Hypothalamus (tissue), 51 donors: ENCODE measurements around the gene FBXL15.

Experiments
- DNase-seq, 51 donors: peaks; one replicate each; lab custom pipeline; 2025; lab: John Stamatoyannopoulos, UW

Gene FBXL15

GRCh38 chr10:102424145-102424544 is 3.5 kb downstream of the FBXL15 start:
- DNase-seq, result no peak

GRCh38 chr10:102424916-102425315 is 4.3 kb downstream of the FBXL15 start:
- DNase-seq, result no peak

DNA sequence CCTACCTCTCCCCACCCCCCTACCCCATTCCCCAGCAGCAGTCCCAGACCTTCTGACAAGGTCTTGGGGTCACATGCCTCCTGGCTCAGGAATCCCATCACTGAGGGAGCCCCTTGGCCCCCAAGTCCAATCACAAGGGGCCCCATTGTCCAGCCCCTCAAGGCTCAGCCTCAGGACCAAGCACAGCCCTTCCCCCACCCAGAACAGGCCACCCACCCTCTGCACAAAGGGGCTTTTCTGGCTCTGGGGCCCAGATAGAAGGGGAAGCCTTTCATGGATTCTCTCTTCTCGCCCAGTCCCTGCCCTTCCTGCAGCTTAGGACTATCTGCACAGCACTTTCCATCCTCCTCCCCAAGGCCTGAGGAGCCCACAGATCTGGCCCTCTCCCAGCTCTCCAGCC is 4.8 kb downstream of the FBXL15 start:
- DNase-seq, result no peak

GRCh38 chr10:102426803-102427287 is 6.2 kb downstream of the FBXL15 start:
- no peak for DNase-seq

GRCh38 chr10:102429468-102429867 is 8.8 kb downstream of the FBXL15 start:
- DNase-seq, result no peak

GRCh38 chr10:102431452-102432124 is 11.0 kb downstream of the FBXL15 start:
- no peak for DNase-seq

- DNase-seq, result peak; percentile 34 to 98 (median 92)
These were observed 11.7 kb downstream of the FBXL15 start, which contains the start of gene CUEDC2 for GRCh38 chr10:102432162-102432950. Gene CUEDC2, minus strand, starts transcription at chr10:102432574. Its CDS starts 7,386 bp downstream, at chr10:102425188.

DNA sequence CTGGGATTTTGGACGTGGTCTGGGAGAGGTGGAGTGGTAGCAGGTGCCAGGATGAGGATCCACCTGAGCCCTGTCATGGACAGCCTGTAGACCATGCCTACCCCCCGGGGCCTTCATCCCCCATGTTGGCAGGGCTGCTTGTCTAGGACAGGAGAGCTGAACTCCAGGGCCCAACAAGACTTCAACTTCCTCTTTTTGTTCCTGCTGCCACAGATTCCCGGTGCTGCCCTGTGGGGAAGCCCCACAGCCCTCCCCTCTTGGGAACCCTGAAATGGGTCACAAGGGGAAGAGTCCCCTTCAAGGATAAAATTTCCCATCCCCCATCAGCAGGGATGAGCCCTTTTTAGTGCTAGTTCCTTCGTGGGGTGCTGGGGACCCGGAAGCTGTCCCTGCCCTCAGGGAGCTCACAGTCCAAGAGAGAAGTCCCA is 13.0 kb downstream of the FBXL15 start:
- no peak for DNase-seq

DNA sequence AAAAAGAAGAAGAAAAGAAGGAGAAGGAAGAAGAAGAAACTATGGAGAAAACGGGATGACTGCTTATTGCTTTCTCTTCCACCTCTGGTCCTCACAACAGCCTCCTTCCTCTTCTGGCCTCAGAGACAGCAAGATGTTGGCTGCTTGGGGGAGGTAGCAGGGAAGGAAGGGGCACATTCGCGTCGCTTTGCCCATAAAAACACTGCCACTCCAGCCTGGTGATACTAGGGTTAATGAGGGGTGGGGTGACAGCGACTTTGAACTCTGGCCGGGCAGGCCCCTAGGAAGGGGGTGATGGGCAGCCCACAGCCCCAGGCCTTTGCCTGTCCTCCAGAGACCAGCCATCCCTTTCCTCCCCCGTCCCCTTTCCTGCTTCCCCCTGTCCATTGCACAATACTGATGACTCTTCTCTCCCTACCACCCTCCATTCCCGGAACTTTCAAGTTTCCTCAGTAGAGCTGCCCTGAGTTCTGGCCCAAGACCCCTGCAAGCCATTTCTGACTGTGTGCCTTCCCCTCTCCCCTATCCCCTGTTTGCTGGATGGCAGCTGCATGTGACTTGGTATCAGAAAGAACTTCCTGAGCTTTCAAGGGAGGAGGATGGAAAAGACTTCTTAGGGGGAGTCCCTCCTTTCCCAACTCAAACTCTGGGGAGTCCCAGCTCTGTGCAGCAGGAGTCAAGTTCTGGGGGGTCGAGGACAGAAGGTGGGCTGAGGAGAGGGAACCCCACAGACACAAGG is 13.9 kb downstream of the FBXL15 start:
- no peak for DNase-seq

DNA sequence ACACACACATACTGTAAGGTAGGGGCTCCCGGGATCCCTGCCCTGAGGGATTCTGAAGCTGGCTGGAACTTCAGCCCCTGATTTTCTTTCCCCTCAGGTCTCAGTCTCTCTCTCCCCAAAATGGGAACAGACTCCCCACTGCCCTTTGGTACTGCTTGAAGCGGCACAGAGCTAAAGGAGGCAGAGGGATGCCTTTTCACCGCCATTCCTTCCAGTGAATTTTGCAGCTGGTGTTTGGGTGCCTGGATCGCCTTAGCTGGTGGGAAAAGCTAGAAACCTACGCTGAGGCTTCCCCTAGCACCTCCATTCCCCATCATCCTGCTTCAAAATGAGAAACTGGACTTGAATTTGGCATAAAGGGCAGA is 14.5 kb downstream of the FBXL15 start:
- DNase-seq, result no peak

DNA sequence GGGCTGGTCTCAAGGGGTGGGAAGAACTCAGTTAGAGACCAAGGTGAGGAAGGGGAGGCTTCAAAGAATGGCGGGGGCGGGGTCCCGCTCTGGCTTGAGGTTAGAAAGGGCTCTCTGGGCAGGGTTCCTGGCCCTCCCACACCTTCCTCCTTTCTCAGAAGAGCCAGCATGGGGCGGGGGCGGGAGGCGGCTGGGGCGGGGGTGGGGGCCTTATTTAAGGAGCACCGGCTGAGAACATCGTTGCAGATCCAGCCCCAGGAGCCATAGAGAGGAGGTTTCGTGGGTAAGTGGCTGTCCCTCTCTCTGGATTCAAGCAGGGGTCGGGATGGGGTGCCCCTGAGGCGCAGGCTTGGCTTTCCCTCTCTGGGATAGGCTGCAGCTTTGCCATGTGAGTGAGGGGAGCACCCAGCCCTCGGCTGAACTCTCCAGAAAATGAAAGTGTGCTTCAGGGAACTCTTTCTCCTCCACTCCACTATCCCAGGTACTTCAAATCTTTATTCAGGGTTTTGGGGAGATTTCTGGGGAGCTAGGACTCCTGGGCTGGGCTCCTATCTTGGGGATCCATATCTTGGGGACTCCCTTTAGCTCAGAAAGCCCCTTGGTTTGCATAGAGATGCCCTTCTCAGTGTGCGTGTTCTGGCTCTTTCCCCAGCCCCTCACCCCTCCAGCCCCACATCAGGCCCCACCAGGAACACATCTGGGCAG is 15.0 kb downstream of the FBXL15 start:
- no peak for DNase-seq

DNA sequence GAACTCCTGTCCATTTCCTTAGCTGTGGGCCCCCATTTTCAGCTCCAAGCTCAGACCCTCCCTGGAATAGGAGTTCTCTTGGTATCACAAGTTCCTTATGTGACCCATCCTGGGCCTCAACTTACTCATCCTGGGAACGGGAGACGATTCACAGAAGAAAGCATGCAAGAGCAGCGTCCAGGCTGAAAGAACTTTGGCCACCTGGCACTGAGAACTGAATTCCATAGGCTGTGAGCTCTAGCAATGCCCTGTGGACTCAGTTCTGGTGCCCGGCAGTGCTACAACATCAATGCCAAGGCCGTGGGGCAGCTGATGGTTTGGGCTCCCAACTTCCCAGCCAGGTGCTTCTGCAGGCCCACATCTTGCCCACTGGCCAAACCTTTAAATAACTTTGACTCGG is 15.7 kb downstream of the FBXL15 start:
- no peak for DNase-seq

GRCh38 chr10:102437515-102437914 is 16.9 kb downstream of the FBXL15 start:
- DNase-seq, result no peak

DNA sequence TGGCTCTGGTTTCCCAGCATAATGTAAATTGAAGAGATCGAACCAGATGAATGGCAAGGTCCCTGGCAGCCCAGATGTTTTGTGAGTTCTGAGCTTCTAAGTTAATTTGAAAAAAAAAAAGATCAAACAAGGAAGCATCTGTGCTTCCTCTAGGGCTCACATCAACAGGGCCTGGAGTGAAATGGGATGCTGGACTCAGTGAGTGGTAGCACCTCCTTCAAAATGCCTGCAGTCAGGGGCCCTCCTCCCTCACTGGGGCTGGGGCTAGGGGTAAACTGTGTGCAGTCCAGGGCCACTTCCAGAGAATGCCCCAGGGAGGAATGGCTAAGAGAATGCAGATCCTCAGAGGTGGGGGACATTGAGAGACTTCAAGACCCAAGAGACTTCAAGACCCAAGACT is 17.7 kb downstream of the FBXL15 start:
- DNase-seq, result no peak

DNA sequence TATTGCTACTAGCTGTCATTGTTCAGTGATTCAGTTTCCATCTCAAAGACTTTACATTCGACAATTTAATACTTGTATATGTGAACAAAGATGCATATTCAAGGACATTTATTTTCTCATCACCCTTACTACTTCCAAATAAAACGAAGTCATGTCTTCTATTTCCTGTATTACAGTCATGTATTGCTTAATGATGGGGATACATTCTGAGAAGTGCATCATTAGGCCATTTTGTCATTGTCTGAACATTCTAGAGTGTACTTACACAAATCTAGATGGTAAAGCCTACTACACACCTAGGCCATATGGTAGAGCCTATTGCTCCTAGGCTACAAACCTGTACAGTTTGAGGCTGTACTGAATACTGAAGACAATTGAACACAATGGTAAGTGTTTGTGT is 24.2 kb downstream of the FBXL15 start:
- DNase-seq, result no peak

DNA sequence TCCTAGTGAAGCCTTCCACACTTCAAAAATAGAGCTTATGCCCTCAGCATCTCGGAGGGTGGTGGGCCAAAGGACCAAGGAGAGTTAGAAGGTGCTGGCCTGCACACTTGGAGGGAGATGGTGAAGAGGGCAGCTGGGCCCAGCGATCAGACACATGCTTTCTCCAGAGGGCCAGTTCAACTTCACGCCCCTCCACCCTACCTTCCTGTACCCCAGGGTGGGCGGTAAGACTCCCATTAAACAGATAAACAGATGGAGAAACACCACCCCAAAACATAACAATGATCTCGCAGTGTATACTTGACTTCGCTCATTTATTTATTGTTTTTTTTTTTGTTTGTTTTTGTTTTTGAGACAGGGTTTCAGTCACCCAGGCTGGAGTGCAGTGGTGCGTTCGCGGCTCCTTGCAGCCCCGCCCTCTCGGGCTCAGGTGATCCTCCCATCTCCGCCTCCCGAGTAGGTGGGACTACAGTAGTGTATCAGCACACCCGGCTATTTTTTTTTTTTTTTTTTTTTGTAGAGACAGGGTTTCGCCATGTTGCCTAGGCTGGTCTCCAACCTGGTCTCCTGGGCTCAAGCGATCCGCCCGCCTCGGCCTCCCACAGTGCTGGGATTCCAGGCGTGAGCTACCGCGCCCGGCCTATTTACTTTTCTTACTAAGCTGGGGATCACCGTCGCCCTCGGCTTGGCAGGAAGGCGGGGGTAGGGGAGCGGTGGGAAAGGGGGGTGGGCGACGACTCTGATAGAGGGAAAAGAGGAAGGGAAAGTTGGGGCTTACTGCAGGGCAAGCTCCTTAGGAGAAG is 28.9 kb downstream of the FBXL15 start:
- DNase-seq, result peak in 27 of 51 donors; percentile 9 to 57 (median 34)

DNA sequence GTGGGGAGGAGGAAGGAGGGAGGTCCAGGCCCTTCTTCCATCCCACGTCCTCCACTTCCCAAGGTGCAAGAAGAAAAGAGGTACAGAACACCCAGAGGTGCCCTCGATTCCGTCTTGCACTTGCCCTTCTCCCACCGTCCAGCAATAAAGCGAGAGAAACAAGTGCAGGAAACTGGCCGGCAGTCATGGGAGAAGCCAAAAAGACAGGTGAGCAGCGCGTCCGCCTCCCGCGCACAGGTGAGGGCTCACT is 29.4 kb downstream of the FBXL15 start:
- DNase-seq, result peak in 1 of 51 donors; percentile 54

DNA sequence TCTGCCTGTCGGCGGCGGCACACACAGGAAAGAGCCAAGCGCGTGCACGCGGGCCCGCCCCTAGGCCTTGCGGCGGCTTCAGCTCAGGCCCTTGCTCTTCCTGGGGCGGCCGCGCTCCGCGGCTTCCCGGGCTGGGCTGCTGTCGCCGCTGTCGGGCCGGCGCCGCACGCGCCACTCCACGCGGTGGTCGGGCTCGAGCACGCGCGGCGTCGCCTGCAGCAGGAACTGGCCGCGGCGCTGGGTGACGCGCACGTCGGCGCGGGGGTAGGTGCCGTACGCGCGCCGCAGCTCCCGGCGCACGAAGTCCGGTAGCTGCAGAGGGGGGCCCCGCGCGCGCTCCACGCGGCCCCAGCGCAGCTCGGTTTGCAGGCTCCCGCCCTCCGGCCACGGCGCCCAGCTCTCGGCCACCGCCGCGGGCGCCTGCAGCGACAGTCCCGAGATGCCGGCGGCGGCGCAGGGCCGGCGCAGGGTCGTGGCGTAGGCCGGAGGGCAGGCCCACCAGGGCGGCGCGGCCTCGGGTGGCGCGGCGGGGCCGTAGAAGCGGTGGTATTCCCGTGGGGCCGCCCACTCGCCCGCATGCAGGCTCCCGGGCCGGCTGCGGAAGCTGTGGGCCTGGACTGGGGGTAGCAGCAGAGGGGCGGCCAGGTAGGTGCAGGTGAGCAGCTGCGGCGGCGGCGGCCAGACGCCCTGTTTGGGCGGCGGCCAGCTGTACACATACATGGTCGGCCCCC is 29.9 kb downstream of the FBXL15 start:
- peak in 49 of 51 donors; percentile 18 to 88 (median 64) for DNase-seq
